CD4-positive, alpha-beta T cell treated with Interleukin-2 at 100 ng/mL for 4 hours (primary cell): Measurements from ENCODE around the gene LMX1A.
A peak's percentile ranks its signal among the peaks of the same experiment; 100 is the strongest.

Experiments
- DNase-seq: peaks from one replicate; pipeline ENCODE4 v3.0.0-alpha.2; 2020; ENCODE audit warnings: low spot score

Gene LMX1A

GRCh38 chr1:165265196-165265838 lies 91.2 kb downstream of the LMX1A start:
- no peak for DNase-seq

GRCh38 chr1:165259706-165260428 lies 96.6 kb downstream of the LMX1A start:
- no peak for DNase-seq

GRCh38 chr1:165259236-165259635 lies 97.3 kb downstream of the LMX1A start:
- no peak for DNase-seq

- DNase-seq, result peak; percentile 9
Observed at GRCh38 chr1:165257969-165258459, 98.5 kb downstream of the LMX1A start.

GRCh38 chr1:165254896-165255625 lies 101.5 kb downstream of the LMX1A start:
- no peak for DNase-seq

- DNase-seq, result no peak
Observed at GRCh38 chr1:165254376-165254775, 102.1 kb downstream of the LMX1A start.

- DNase-seq, result no peak
Observed at GRCh38 chr1:165253818-165254254, 102.7 kb downstream of the LMX1A start.

GRCh38 chr1:165248969-165249571 lies 107.4 kb downstream of the LMX1A start:
- DNase-seq, result no peak

GRCh38 chr1:165241952-165242351 lies 114.6 kb downstream of the LMX1A start:
- DNase-seq, result no peak

- DNase-seq, result no peak
Observed at GRCh38 chr1:165241321-165241720, 115.2 kb downstream of the LMX1A start.

- no peak for DNase-seq
Observed at GRCh38 chr1:165240492-165240891, 116.0 kb downstream of the LMX1A start.

- no peak for DNase-seq
Observed at GRCh38 chr1:165239873-165240272, 116.6 kb downstream of the LMX1A start.

- DNase-seq, result no peak
Observed at GRCh38 chr1:165235777-165236291, 120.7 kb downstream of the LMX1A start.

- no peak for DNase-seq
Observed at GRCh38 chr1:165235155-165235776, 121.2 kb downstream of the LMX1A start.

- DNase-seq, result no peak
Observed at GRCh38 chr1:165234149-165234548, 122.4 kb downstream of the LMX1A start.

- DNase-seq, result no peak
Observed at GRCh38 chr1:165228676-165229075, 127.8 kb downstream of the LMX1A start.

- no peak for DNase-seq
Observed at GRCh38 chr1:165228111-165228655, 128.3 kb downstream of the LMX1A start.

- DNase-seq, result no peak
Observed at GRCh38 chr1:165226326-165226725, 130.2 kb downstream of the LMX1A start.

GRCh38 chr1:165225650-165226049 lies 130.9 kb downstream of the LMX1A start:
- no peak for DNase-seq

- no peak for DNase-seq
Observed at GRCh38 chr1:165225062-165225461, 131.5 kb downstream of the LMX1A start.

- DNase-seq, result no peak
Observed at GRCh38 chr1:165224504-165224903, 132.0 kb downstream of the LMX1A start.
